ENCODE data around the gene RALGPS1. TPM values are rescaled to one million over a fixed set of nuclear protein-coding genes. Genes with fewer than 3 reads are reported as not detected.

RALGPS1 gene
- total RNA-seq, 2 donors from 2014 or later: 9.3 to 12.6 TPM

DNA sequence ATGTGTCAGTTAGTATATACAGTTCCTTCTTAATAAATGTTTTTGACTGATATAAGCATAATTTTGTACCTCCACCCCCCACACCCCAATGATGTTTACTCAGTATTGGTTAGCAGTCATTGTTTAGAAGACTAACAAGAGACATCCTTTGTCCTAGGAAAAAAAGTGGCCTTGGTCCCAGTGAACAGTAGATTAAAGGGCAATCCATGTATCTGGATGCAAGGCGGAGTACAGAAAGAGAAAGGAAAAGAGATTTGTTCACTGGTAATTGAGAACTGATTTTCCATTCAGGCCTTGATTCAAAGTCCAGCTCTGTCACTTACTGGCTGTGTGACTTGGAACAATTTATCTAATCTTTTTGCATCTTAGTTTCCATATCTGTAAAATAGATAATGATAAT is 4.6 kb downstream of the RALGPS1 start:
- Mint-ChIP-seq H3K27ac (no peak overlapping the region), H3K4me3 (no peak overlapping the region), H3K27me3 (peaks cover 5% of the 10 kb centered on the region), H3K4me1 (peaks cover 6% of the 10 kb centered on the region), H3K36me3 (ENCODE audit: low read depth) (peaks cover 4% of the 10 kb centered on the region)
- no peaks in the 10 kb centered on the region for H3K9me3 ChIP-seq (ENCODE audit: control insufficient read depth, low read length, poor library complexity, severe bottlenecking)
- DNase-seq: no peak
- no peak for ATAC-seq

GRCh38 chr9:126925876-126926275 is 11.3 kb downstream of the RALGPS1 start:
- peaks cover 3% of the 10 kb centered on the region for H3K36me3 Mint-ChIP-seq (ENCODE audit: low read depth)
- H3K4me3 Mint-ChIP-seq: no peak overlapping the region
- DNase-seq (no peak), ATAC-seq (no peak)
- H3K27ac Mint-ChIP-seq: no peak overlapping the region
- peaks cover 5% of the 10 kb centered on the region for H3K27me3 Mint-ChIP-seq
- H3K9me3 ChIP-seq (ENCODE audit: control insufficient read depth, low read length, poor library complexity, severe bottlenecking): no peaks in the 10 kb centered on the region
- peaks cover 3% of the 10 kb centered on the region for H3K4me1 Mint-ChIP-seq

DNA sequence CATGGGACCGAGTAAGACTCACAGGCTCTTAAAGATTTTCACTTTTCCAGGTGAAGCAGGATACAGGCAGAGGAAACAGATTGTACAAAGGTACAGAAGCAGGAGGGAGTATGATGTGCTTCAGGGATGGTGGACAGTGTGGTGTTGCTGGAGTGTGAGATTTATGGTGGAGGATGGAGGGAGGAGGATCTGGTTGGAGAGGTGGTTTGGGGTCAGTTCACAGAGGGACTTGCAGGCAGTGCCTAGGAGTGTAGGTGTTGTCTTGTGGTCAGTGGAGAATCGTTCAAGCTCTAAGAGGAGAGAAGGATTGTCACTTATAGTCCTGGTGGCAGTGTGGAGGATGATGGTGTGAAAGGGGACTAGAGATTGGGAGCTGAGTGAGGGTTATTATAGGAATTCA is 11.8 kb downstream of the RALGPS1 start:
- H3K9me3 ChIP-seq (ENCODE audit: control insufficient read depth, low read length, poor library complexity, severe bottlenecking): no peaks in the 10 kb centered on the region
- H3K4me1 Mint-ChIP-seq: peaks cover 5% of the 10 kb centered on the region
- no peak for ATAC-seq

GRCh38 chr9:126927419-126927818 is 12.8 kb downstream of the RALGPS1 start:
- no peak for DNase-seq
- Mint-ChIP-seq H3K27me3 (peaks cover 5% of the 10 kb centered on the region), H3K36me3 (ENCODE audit: low read depth) (peaks cover 3% of the 10 kb centered on the region), H3K27ac (no peak overlapping the region), H3K4me1 (peaks cover 5% of the 10 kb centered on the region), H3K4me3 (no peak overlapping the region)
- H3K9me3 ChIP-seq (ENCODE audit: control insufficient read depth, low read length, poor library complexity, severe bottlenecking): no peaks in the 10 kb centered on the region
- ATAC-seq: no peak

More for the DNA sequence above, 11.8 kb downstream of the RALGPS1 start:
- Mint-ChIP-seq H3K27ac (no peak overlapping the region), H3K36me3 (ENCODE audit: low read depth) (peaks cover 3% of the 10 kb centered on the region), H3K4me3 (no peak overlapping the region), H3K27me3 (peaks cover 5% of the 10 kb centered on the region)
- no peak for DNase-seq

DNA sequence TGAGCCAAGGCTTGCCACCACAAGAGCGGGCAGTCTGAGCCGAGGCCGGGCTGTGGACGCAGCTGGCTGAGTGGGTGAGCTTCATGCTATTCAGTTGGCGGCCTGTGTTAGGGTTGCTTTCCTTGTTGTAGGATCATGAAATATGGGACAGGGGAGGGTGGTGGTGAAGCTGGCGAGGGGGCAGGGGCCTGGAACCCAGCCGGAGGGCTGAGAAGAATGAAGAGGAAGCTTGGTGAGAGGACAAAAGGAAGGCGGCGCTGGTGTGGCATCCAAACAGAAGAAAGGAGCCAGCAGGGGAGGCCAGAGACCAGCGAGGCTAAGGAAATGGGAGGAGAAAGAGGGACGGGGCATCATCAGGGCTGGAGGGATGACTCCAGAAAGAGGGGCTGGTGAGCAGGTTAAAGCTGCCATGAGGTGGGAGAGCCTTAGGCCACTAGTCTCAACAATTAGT is 18.3 kb downstream of the RALGPS1 start:
- H3K27ac Mint-ChIP-seq: no peak overlapping the region
- H3K27me3 Mint-ChIP-seq: no peaks in the 10 kb centered on the region
- ATAC-seq (no peak), DNase-seq (no peak)
- no peak overlapping the region for H3K4me3 Mint-ChIP-seq
- H3K9me3 ChIP-seq (ENCODE audit: control insufficient read depth, low read length, poor library complexity, severe bottlenecking): no peaks in the 10 kb centered on the region
- peaks cover 5% of the 10 kb centered on the region for H3K36me3 Mint-ChIP-seq (ENCODE audit: low read depth)
- H3K4me1 Mint-ChIP-seq: peaks cover 5% of the 10 kb centered on the region

- no peaks in the 10 kb centered on the region for H3K9me3 ChIP-seq (ENCODE audit: control insufficient read depth, low read length, poor library complexity, severe bottlenecking)
- ATAC-seq (no peak), DNase-seq (no peak)
- no peak overlapping the region for H3K27ac Mint-ChIP-seq
- H3K4me3 Mint-ChIP-seq: no peak overlapping the region
- H3K4me1 Mint-ChIP-seq: peaks cover 5% of the 10 kb centered on the region
- H3K27me3 Mint-ChIP-seq: no peaks in the 10 kb centered on the region
- H3K36me3 Mint-ChIP-seq (ENCODE audit: low read depth): peaks cover 5% of the 10 kb centered on the region
Measured at GRCh38 chr9:126933334-126933980, 18.9 kb downstream of the RALGPS1 start.

DNA sequence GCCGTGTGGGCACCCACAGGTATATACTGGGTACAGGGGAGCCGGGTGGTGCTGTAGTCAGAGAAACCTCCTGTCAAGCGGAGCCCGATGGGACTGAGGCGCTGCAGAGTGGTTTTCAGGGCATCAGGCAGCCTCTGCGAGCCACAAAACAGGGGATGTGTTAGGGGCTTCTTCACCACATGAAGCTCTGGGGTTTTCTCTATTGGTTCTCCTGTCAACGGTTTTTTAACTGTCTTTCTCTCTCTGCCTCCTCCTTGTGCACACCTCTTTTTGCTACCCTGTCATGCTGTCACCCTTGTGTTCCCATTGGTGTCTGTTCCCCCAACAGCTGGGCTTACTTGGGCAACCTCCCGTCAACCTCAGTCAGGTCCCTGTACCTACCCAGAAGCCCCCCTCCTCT is 19.9 kb downstream of the RALGPS1 start:
- DNase-seq: no peak
- H3K27ac Mint-ChIP-seq: no peak overlapping the region
- H3K9me3 ChIP-seq (ENCODE audit: control insufficient read depth, low read length, poor library complexity, severe bottlenecking): no peaks in the 10 kb centered on the region
- H3K4me3 Mint-ChIP-seq: no peak overlapping the region
- no peaks in the 10 kb centered on the region for H3K27me3 Mint-ChIP-seq
- H3K36me3 Mint-ChIP-seq (ENCODE audit: low read depth): peaks cover 2% of the 10 kb centered on the region
- ATAC-seq: no peak
- peaks cover 3% of the 10 kb centered on the region for H3K4me1 Mint-ChIP-seq

- no peak for DNase-seq
- Mint-ChIP-seq H3K27me3 (no peaks in the 10 kb centered on the region), H3K36me3 (ENCODE audit: low read depth) (peaks cover 2% of the 10 kb centered on the region), H3K4me3 (no peak overlapping the region), H3K27ac (peak overlapping the region; percentile 83), H3K4me1 (peaks cover 9% of the 10 kb centered on the region)
- no peak for ATAC-seq
- H3K9me3 ChIP-seq (ENCODE audit: control insufficient read depth, low read length, poor library complexity, severe bottlenecking): no peaks in the 10 kb centered on the region
Measured at GRCh38 chr9:126935630-126936029, 21.0 kb downstream of the RALGPS1 start.

GRCh38 chr9:126937444-126937843 is 22.9 kb downstream of the RALGPS1 start:
- ATAC-seq (no peak), DNase-seq (no peak)
- Mint-ChIP-seq H3K4me1 (peaks cover 11% of the 10 kb centered on the region), H3K27ac (no peak overlapping the region), H3K4me3 (no peak overlapping the region), H3K36me3 (ENCODE audit: low read depth) (peaks cover 2% of the 10 kb centered on the region), H3K27me3 (no peaks in the 10 kb centered on the region)
- H3K9me3 ChIP-seq (ENCODE audit: control insufficient read depth, low read length, poor library complexity, severe bottlenecking): no peaks in the 10 kb centered on the region

GRCh38 chr9:126938327-126938726 is 23.7 kb downstream of the RALGPS1 start:
- no peak for ATAC-seq
- no peak overlapping the region for H3K4me3 Mint-ChIP-seq
- no peak for DNase-seq
- H3K4me1 Mint-ChIP-seq: peaks cover 11% of the 10 kb centered on the region
- H3K9me3 ChIP-seq (ENCODE audit: control insufficient read depth, low read length, poor library complexity, severe bottlenecking): no peaks in the 10 kb centered on the region
- H3K36me3 Mint-ChIP-seq (ENCODE audit: low read depth): peaks cover 2% of the 10 kb centered on the region
- H3K27ac Mint-ChIP-seq: no peak overlapping the region
- no peaks in the 10 kb centered on the region for H3K27me3 Mint-ChIP-seq

DNA sequence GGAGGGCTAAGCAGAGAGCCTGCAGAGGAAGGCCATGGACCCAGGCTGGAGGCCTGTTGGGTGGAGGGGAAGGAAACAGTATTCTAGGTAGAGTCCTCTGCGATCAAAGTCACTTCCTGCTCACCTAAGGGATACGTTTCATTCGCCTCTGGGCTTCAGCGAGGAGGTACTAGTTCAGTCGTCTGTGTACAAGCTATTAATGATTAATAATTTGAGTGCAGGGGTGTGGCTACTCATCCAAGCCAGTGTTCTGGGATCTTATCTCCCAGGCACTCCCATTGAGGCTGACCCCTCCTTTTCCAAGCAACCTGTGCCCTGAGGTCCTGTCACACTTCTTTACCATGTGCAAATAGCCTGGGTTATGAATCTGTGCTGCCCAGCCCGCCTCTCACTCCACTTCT is 25.2 kb downstream of the RALGPS1 start:
- DNase-seq: no peak
- Mint-ChIP-seq H3K4me1 (peaks cover 14% of the 10 kb centered on the region), H3K4me3 (no peak overlapping the region), H3K27ac (no peak overlapping the region), H3K27me3 (no peaks in the 10 kb centered on the region), H3K36me3 (ENCODE audit: low read depth) (peaks cover 4% of the 10 kb centered on the region)
- no peaks in the 10 kb centered on the region for H3K9me3 ChIP-seq (ENCODE audit: control insufficient read depth, low read length, poor library complexity, severe bottlenecking)
- ATAC-seq: no peak

DNA sequence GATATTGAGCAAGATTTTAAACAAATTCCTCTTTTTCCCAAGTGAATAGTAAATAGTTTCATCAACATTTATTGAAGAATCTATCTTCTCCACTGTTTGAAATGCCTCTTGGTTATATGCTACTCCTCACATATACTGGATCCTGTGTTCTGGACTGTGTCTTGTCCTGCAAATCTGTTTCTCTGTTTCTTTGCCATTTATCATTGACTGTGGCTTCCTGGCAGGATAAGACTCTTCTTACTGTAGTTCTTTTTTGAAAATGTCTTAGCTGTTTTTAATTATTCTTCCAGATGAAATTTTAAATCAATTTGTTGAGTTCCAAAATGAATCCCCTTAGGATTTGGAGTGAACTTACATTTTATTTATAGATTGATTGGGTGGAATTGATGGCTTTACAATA is 27.8 kb downstream of the RALGPS1 start:
- H3K27me3 Mint-ChIP-seq: peaks cover 5% of the 10 kb centered on the region
- no peak overlapping the region for H3K4me3 Mint-ChIP-seq
- no peak for ATAC-seq
- no peak overlapping the region for H3K27ac Mint-ChIP-seq
- peaks cover 2% of the 10 kb centered on the region for H3K36me3 Mint-ChIP-seq (ENCODE audit: low read depth)
- no peaks in the 10 kb centered on the region for H3K9me3 ChIP-seq (ENCODE audit: control insufficient read depth, low read length, poor library complexity, severe bottlenecking)
- H3K4me1 Mint-ChIP-seq: peaks cover 20% of the 10 kb centered on the region
- no peak for DNase-seq

DNA sequence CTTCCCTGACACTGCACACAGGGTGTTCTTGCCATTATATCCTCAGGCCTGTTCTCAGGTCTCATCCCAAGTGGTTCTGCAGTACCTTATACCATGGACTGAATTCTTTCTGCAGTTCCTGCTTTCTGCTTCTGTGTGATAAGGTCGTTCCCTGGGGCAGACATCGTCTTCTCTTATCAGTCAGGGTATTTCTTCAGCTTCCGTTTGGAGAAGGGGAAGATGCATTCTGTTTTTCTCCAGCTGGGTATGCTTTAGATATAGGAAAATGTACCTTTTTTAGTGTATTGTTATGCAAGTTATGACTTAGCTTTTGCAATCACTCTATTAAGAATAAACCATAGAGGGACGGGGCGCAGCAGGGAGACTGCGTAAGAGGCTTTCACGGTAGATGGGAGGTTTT is 31.1 kb downstream of the RALGPS1 start:
- H3K9me3 ChIP-seq (ENCODE audit: control insufficient read depth, low read length, poor library complexity, severe bottlenecking): no peaks in the 10 kb centered on the region
- ATAC-seq (no peak), DNase-seq (no peak)
- H3K4me3 Mint-ChIP-seq: no peak overlapping the region
- H3K27ac Mint-ChIP-seq: no peak overlapping the region
- peaks cover 2% of the 10 kb centered on the region for H3K36me3 Mint-ChIP-seq (ENCODE audit: low read depth)
- peaks cover 5% of the 10 kb centered on the region for H3K27me3 Mint-ChIP-seq
- peaks cover 15% of the 10 kb centered on the region for H3K4me1 Mint-ChIP-seq

GRCh38 chr9:126947529-126947928 is 32.9 kb downstream of the RALGPS1 start:
- H3K9me3 ChIP-seq (ENCODE audit: control insufficient read depth, low read length, poor library complexity, severe bottlenecking): no peaks in the 10 kb centered on the region
- ATAC-seq (no peak), DNase-seq (no peak)
- peaks cover 10% of the 10 kb centered on the region for H3K27me3 Mint-ChIP-seq
- H3K4me1 Mint-ChIP-seq: peaks cover 15% of the 10 kb centered on the region
- no peak overlapping the region for H3K27ac Mint-ChIP-seq
- no peak overlapping the region for H3K4me3 Mint-ChIP-seq
- H3K36me3 Mint-ChIP-seq (ENCODE audit: low read depth): peaks cover 5% of the 10 kb centered on the region

Data from T-helper 17 cell (primary cell).